ENCODE measurements around the gene PTPRS. TPM values are rescaled to one million over a fixed set of nuclear protein-coding genes. Genes with fewer than 3 reads are reported as not detected.
A peak's percentile ranks its signal among the peaks of the same experiment; 100 is the strongest.

Gene PTPRS
- total and polyA plus RNA-seq, 2 of the 13 experiments (the other 11 are each of a cell fraction or from before 2014, with no cell fraction given): 32.7 to 43.9 TPM

- TF ChIP-seq ZSCAN29 (CRISPR knock-in tag; conservative IDR thresholded peaks at IDR 0.05): no peak
- 0 out of 2 replicates have a peak, but pooled peaks have one; percentile 7 for TF ChIP-seq CHCHD3 (CRISPR knock-in tag; IDR thresholded peaks at IDR 0.05)
- TF ChIP-seq STAG1 (CRISPR knock-in tag; IDR thresholded peaks at IDR 0.05): no peak
- no peak for TF ChIP-seq ZMYM2 (CRISPR knock-in tag; IDR thresholded peaks at IDR 0.05)
- no peak for TF ChIP-seq TBP (CRISPR knock-in tag; IDR thresholded peaks at IDR 0.05)
- no peak for TF ChIP-seq ZNF432 (CRISPR knock-in tag; IDR thresholded peaks at IDR 0.05; ENCODE audit: borderline replicate concordance)
- no peak for TF ChIP-seq HBP1 (CRISPR knock-in tag; IDR thresholded peaks at IDR 0.05; ENCODE audit: low read depth)
- no peak for TF ChIP-seq ZNF777 (CRISPR knock-in tag; IDR thresholded peaks at IDR 0.05)
- no peak for TF ChIP-seq TBX3 (IDR thresholded peaks at IDR 0.05; ENCODE audit: borderline replicate concordance)
- TF ChIP-seq NR1H2 (CRISPR knock-in tag; IDR thresholded peaks at IDR 0.05; ENCODE audit: borderline replicate concordance, low read depth): no peak
- TF ChIP-seq MZF1 (CRISPR knock-in tag; IDR thresholded peaks at IDR 0.05; ENCODE audit: borderline replicate concordance): no peak
- no peak for TF ChIP-seq MXI1 (IDR thresholded peaks at IDR 0.05; ENCODE audit: borderline replicate concordance, low read depth, low read length)
- no peak for TF ChIP-seq REST (IDR thresholded peaks at IDR 0.05; ENCODE audit: borderline replicate concordance in 1 of 2, low read depth in 1 of 2, low read length in 2 of 2)
- no peak for TF ChIP-seq MAF1 (CRISPR knock-in tag; IDR thresholded peaks at IDR 0.05; ENCODE audit: borderline replicate concordance)
- 0 out of 4 replicates have a peak, but pooled peaks of 1 of the 2 experiments have one; percentile 11 for TF ChIP-seq NR2F1 (CRISPR knock-in tag; IDR thresholded peaks at IDR 0.05)
- no peak for TF ChIP-seq NFIB (CRISPR knock-in tag; IDR thresholded peaks at IDR 0.05; ENCODE audit: borderline replicate concordance)
- no peak for TF ChIP-seq ZNF740 (CRISPR knock-in tag; IDR thresholded peaks at IDR 0.05)
- TF ChIP-seq ZNF776 (CRISPR knock-in tag; IDR thresholded peaks at IDR 0.05): no peak
- no peak for TF ChIP-seq ZNF343 (CRISPR knock-in tag; IDR thresholded peaks at IDR 0.05)
- TF ChIP-seq NBN (conservative IDR thresholded peaks at IDR 0.05): no peak
- TF ChIP-seq PHB2 (IDR thresholded peaks at IDR 0.05; ENCODE audit: partially characterized antibody): no peak
- no peak for TF ChIP-seq ZNF704 (CRISPR knock-in tag; IDR thresholded peaks at IDR 0.05; ENCODE audit: borderline replicate concordance)
- TF ChIP-seq ZSCAN21 (CRISPR knock-in tag; IDR thresholded peaks at IDR 0.05; ENCODE audit: borderline replicate concordance): no peak
- no peak for TF ChIP-seq CEBPG (CRISPR knock-in tag; IDR thresholded peaks at IDR 0.05)
- peak; percentile 58 for TF ChIP-seq ZNF143 (CRISPR knock-in tag; IDR thresholded peaks at IDR 0.05)
- TF ChIP-seq ZFX (CRISPR knock-in tag; IDR thresholded peaks at IDR 0.05; ENCODE audit: low read depth): no peak
Measured at GRCh38 chr19:5355076-5355475, 14.5 kb upstream of the PTPRS start (continued).

Measured in HepG2 (cell line).